HL-60 (cell line): ENCODE measurements around the gene TRABD.

ENCODE experiments used
- DNase-seq, 2 experiments: peaks; one replicate each; pipeline ENCODE4 v3.0.0-alpha.2; 2010 to 2020; ENCODE audit warnings: low read depth in 1 of 2, low spot score in 1 of 2
- H3K27ac ChIP-seq: fragments of 250-450 bp; sonication (Bioruptor Pico); replicated peaks from 2 replicates; pipeline ENCODE4 v1.5.1; 2020; ENCODE audit warnings: mild to moderate bottlenecking, moderate library complexity
- H3K27me3 ChIP-seq: fragments of 250-450 bp; sonication (Bioruptor Pico); 2 replicates; pipeline ENCODE4 v1.5.1; 2021; ENCODE audit warnings: mild to moderate bottlenecking, moderate library complexity; ENCODE audit not compliant: insufficient read depth, poor library complexity, severe bottlenecking
- H3K4me3 ChIP-seq: replicated peaks from 2 replicates; pipeline ENCODE4 v1.5.1; 2011; ENCODE audit warnings: mild to moderate bottlenecking, control low read depth, low read length; ENCODE audit not compliant: insufficient read depth
- CTCF ChIP-seq: IDR thresholded peaks from one replicate; pipeline ENCODE4 v1.5.1; 2011; ENCODE audit warnings: low read length, control low read depth, inconsistent platforms; ENCODE audit not compliant: insufficient read depth
- GABPA ChIP-seq: IDR thresholded peaks from 2 replicates; pipeline ENCODE4 v1.6.1; 2012; ENCODE audit warnings: low read depth
- POLR2AphosphoS5 ChIP-seq: IDR thresholded peaks from 2 replicates; pipeline ENCODE4 v1.6.1; 2012; ENCODE audit warnings: low read depth
- REST ChIP-seq: IDR thresholded peaks from 2 replicates; pipeline ENCODE4 v1.6.1; 2012; ENCODE audit warnings: low read depth; ENCODE audit not compliant: insufficient replicate concordance
- SPI1 ChIP-seq: IDR thresholded peaks from 2 replicates; pipeline ENCODE4 v1.6.1; 2012; ENCODE audit warnings: low read depth, mild to moderate bottlenecking, borderline replicate concordance

Gene TRABD

GRCh38 chr22:50217543-50218152 is 31.9 kb downstream of the TRABD start:
- Histone ChIP-seq H3K27me3 (no peaks in the 10 kb centered on the region), H3K4me3 (no peak overlapping the region), H3K27ac (no peak overlapping the region)
- DNase-seq, result no peak
- no peak for TF ChIP-seq SPI1
- no peak for TF ChIP-seq REST
- TF ChIP-seq POLR2AphosphoS5, result no peak
- no peak for TF ChIP-seq GABPA
- TF ChIP-seq CTCF, result no peak

- H3K27ac ChIP-seq, result no peak overlapping the region
- no peak for DNase-seq
Observed at GRCh38 chr22:50218153-50218995, 32.7 kb downstream of the TRABD start.

More at GRCh38 chr22:50218153-50218995, 32.7 kb downstream of the TRABD start:
- TF ChIP-seq REST, result no peak
- no peak for TF ChIP-seq GABPA
- no peak for TF ChIP-seq CTCF
- no peak for TF ChIP-seq SPI1
- no peak for TF ChIP-seq POLR2AphosphoS5
- Histone ChIP-seq H3K4me3 (no peak overlapping the region), H3K27me3 (no peaks in the 10 kb centered on the region)
